Aorta (tissue), 5 donors: Measurements from ENCODE around the gene DAB2IP. TPM values are rescaled to one million over a fixed set of nuclear protein-coding genes. Genes with fewer than 3 reads are reported as not detected.

Experiments used
- ATAC-seq: fragments of 200-7000 bp; cut with Tn5 transposase; one replicate; pipeline ENCODE4 v1.9.1; 2022; ENCODE audit warnings: moderate library complexity; ENCODE audit not compliant: low FRiP score
- DNase-seq, 2 donors: peaks; one replicate each; pipeline ENCODE4 v3.0.0-alpha.2; 2020
- H3K27ac ChIP-seq, 2 donors: one replicate each; pipeline ENCODE4 v1.5.1; 2013; ENCODE audit warnings: low read length in 2 of 2, mild to moderate bottlenecking in 2 of 2, moderate library complexity in 2 of 2, control low read depth in 1 of 2, inconsistent platforms in 1 of 2, low read depth in 1 of 2
- H3K27me3 ChIP-seq, 2 donors: one replicate each; pipeline ENCODE4 v1.6.1; 2013; ENCODE audit warnings: control low read depth in 1 of 2, low read length in 1 of 2, mild to moderate bottlenecking in 1 of 2, moderate library complexity in 1 of 2; ENCODE audit not compliant: insufficient read depth in 2 of 2, control insufficient read depth in 1 of 2
- H3K36me3 ChIP-seq, 2 donors: one replicate each; pipeline ENCODE4 v1.6.1; 2013; ENCODE audit warnings: control low read depth in 1 of 2, low read length in 1 of 2, mild to moderate bottlenecking in 1 of 2; ENCODE audit not compliant: insufficient read depth in 2 of 2, control insufficient read depth in 1 of 2
- H3K4me1 ChIP-seq, 2 donors: one replicate each; pipeline ENCODE4 v1.6.1; 2013; ENCODE audit warnings: low read length in 2 of 2, control low read depth in 1 of 2, mild to moderate bottlenecking in 1 of 2, moderate library complexity in 1 of 2; ENCODE audit not compliant: insufficient read depth in 2 of 2, control insufficient read depth in 1 of 2
- H3K4me3 ChIP-seq, 2 donors: one replicate each; pipeline ENCODE4 v1.5.1; 2013; ENCODE audit warnings: low read length in 2 of 2, control low read depth in 1 of 2, mild to moderate bottlenecking in 1 of 2
- H3K9me3 ChIP-seq: one replicate; pipeline ENCODE4 v1.6.1; 2013; ENCODE audit warnings: mild to moderate bottlenecking, low read length; ENCODE audit not compliant: control insufficient read depth
- WGBS, 2 donors: extraction: QIAGEN DNeasy Blood & Tissue Kit; methylation state at CpG; one replicate each; pipeline ENCODE4 v1.1.7; 2013; 5-methylcytosine and 5-hydroxymethylcytosine counted together
- intact Hi-C, 2 donors: fragments of 100-400 bp; cut with DNase I; formaldehyde crosslinking; loops; one replicate each; pipeline versions ENCODE4 v1.14.2 to v1.15.0; 2022
- polyA plus RNA-seq, 2 donors: library from polyadenylated mRNA; stranded (reverse); fragments of 200-250 nt; gene quantifications; one replicate each; pipeline ENCODE4 v1.2.3, GENCODE V29; 2013
- total RNA-seq, 2 donors: library from RNA; stranded (reverse); fragmentation: NEBNext Ultra II Directional; extraction: Animal tissue kit (Norgen Biotek cat#: 25700); gene quantifications; one replicate each; pipeline ENCODE4 v1.2.1, GENCODE V29; 2021
- donor health status: healthy with polysubstance abuse.
- donor health status: Bipolar disorder and iron deficiency.
- donor health status: DM: no; HTN: no; CAD: no.
- donor health status: DM: no; HTN: no; CAD: no.
- donor health status: DM: yes; HTN: yes; CAD: no.

Gene DAB2IP
- total and polyA plus RNA-seq, 4 donors = 12.0 to 75.4 (median 51.4) TPM

GRCh38 chr9:121660876-121661275, 9.4 kb downstream of the DAB2IP start:
- Histone ChIP-seq H3K36me3 (no peaks in the 10 kb centered on the region), H3K4me3 (no peak overlapping the region), H3K4me1 (peaks cover 0 to 3% of the 10 kb centered on the region in 2 donors), H3K27ac (no peak overlapping the region), H3K27me3 (no peaks in the 10 kb centered on the region), H3K9me3 (no peaks in the 10 kb centered on the region)
- 91 to 92% methylated on average over 8 of the region's 8 CpGs for WGBS, 2 donors
- ATAC-seq (no peak), DNase-seq (no peak)
- intact Hi-C loops = no loop called here

- WGBS, 2 donors = 81 to 83% methylated on average over 5 of the region's 5 CpGs
- intact Hi-C loops = no loop called here
Observed at GRCh38 chr9:121661328-121661727, 9.9 kb downstream of the DAB2IP start.

GRCh38 chr9:121662359-121662758, 10.9 kb downstream of the DAB2IP start:
- Histone ChIP-seq H3K36me3 (no peaks in the 10 kb centered on the region), H3K9me3 (no peaks in the 10 kb centered on the region), H3K27me3 (no peaks in the 10 kb centered on the region), H3K4me3 (no peak overlapping the region), H3K27ac (no peak overlapping the region), H3K4me1 (peaks cover 0 to 3% of the 10 kb centered on the region in 2 donors)
- 46 to 58% methylated on average over 3 of the region's 3 CpGs for WGBS, 2 donors
- intact Hi-C loops = no loop called here
- DNase-seq (no peak), ATAC-seq (no peak)

More at GRCh38 chr9:121661328-121661727, 9.9 kb downstream of the DAB2IP start:
- peaks cover 0 to 3% of the 10 kb centered on the region in 2 donors for H3K4me1 ChIP-seq
- H3K4me3 ChIP-seq = no peak overlapping the region
- ATAC-seq (no peak), DNase-seq (no peak)
- no peaks in the 10 kb centered on the region for H3K27me3 ChIP-seq
- no peaks in the 10 kb centered on the region for H3K36me3 ChIP-seq
- H3K9me3 ChIP-seq = no peaks in the 10 kb centered on the region
- no peak overlapping the region for H3K27ac ChIP-seq

DNA sequence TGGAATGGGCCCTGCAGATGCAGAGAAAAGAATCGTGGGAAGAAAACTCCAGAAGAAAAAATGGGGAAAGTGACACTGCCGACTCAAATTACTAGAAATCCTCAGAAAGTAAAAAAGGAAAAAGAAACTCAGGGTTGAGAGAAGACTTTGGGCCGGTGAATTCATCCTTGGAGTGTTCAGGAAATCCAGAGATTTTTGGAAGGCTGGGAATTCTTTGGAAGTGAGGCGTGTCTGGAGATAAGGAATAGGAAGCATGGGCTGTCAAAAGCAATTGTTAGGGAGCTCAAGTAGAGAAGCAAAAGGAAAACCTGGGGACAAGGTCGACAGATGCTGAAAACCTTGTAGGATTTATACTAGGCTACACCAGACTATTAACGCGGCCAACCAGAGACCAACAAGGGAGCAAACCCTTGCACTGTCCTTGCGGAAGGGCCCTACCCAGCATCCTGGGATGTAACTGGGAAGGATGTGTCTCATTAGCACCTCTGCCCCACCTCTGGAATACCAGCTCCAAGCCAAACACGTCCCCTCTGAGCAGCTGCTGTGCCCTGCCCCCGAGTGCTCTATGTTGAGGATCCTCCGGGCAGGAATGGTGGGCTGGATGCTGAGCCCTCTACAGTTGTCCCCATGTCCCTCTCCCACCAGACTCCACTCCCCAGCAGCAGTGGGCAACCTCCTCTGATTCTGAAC, 11.6 kb downstream of the DAB2IP start:
- WGBS, 2 donors = 35 to 46% methylated on average over 11 of the region's 11 CpGs
- Histone ChIP-seq H3K9me3 (no peaks in the 10 kb centered on the region), H3K27me3 (no peaks in the 10 kb centered on the region), H3K36me3 (no peaks in the 10 kb centered on the region), H3K4me3 (no peak overlapping the region), H3K4me1 (peaks cover 0 to 3% of the 10 kb centered on the region in 2 donors), H3K27ac (no peak overlapping the region)
- intact Hi-C loops = no loop called here
- ATAC-seq (no peak), DNase-seq (no peak)

DNA sequence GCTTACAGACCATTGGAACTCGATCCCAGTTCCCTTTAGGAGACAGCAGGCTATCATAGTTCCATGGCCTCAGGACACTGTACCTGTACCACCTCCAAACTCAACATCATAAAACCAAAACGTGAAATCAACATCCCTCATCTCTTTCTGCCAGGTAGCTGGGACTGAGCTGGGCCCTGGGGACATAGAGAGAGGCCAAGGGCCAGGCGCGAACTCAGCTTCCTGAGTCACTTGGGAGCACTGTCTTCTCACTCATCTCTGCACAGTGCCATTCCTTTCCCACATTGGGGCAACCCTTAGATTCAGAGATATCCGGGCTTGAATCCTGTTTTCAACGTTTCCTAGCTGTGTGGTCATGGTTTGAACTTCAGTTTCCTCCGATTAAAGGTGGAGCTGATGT, 12.2 kb downstream of the DAB2IP start:
- WGBS, 2 donors = 82 to 85% methylated on average over 7 of the region's 7 CpGs
- no peaks in the 10 kb centered on the region for H3K27me3 ChIP-seq
- no peak overlapping the region for H3K27ac ChIP-seq
- no peak for ATAC-seq
- intact Hi-C loops = no loop called here
- no peaks in the 10 kb centered on the region for H3K9me3 ChIP-seq
- no peaks in the 10 kb centered on the region for H3K36me3 ChIP-seq
- H3K4me3 ChIP-seq = no peak overlapping the region
- H3K4me1 ChIP-seq = peaks cover 0 to 3% of the 10 kb centered on the region in 2 donors
- DNase-seq = no peak

- 88 to 91% methylated on average over 8 of the region's 8 CpGs for WGBS, 2 donors
- ATAC-seq = no peak
Observed at GRCh38 chr9:121666294-121666693, 14.9 kb downstream of the DAB2IP start.

DNA sequence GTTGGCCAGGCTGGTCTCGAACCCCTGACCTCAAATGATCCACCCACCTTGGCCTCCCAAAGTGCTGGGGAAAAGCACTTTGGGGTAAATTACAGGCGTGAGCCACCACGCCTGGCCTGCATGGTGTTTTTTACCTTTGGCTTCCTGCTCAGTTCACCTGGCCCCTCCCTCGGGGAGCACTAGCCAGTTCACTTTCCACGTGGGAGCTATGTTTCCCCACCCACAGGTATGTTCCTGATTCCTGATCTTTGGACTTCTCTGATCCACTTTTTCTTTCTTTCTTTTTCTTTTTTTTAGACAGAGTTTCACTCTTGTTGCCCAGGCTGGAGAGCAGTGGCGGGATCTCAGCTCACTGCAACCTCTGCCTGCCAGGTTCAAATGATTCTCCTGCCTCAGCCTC, 15.8 kb downstream of the DAB2IP start:
- H3K36me3 ChIP-seq = no peaks in the 10 kb centered on the region
- H3K4me3 ChIP-seq = no peak overlapping the region
- H3K27me3 ChIP-seq = no peaks in the 10 kb centered on the region
- H3K9me3 ChIP-seq = no peaks in the 10 kb centered on the region
- intact Hi-C loops = no loop called here
- no peak for ATAC-seq
- WGBS, 2 donors = 91 to 95% methylated on average over 6 of the region's 6 CpGs
- no peak overlapping the region for H3K27ac ChIP-seq
- peaks cover 0 to 3% of the 10 kb centered on the region in 2 donors for H3K4me1 ChIP-seq
- DNase-seq = no peak

More at GRCh38 chr9:121666294-121666693, 14.9 kb downstream of the DAB2IP start:
- Histone ChIP-seq H3K4me1 (peaks cover 0 to 3% of the 10 kb centered on the region in 2 donors), H3K27ac (no peak overlapping the region), H3K9me3 (no peaks in the 10 kb centered on the region), H3K36me3 (no peaks in the 10 kb centered on the region), H3K27me3 (no peaks in the 10 kb centered on the region), H3K4me3 (no peak overlapping the region)
- DNase-seq = no peak
- intact Hi-C loops = no loop called here

- WGBS, 2 donors = 91 to 96% methylated on average over 9 of the region's 9 CpGs
- intact Hi-C loops = no loop called here
- H3K4me1 ChIP-seq = peaks cover 0 to 3% of the 10 kb centered on the region in 2 donors
Observed at GRCh38 chr9:121667890-121668289, 16.5 kb downstream of the DAB2IP start.

DNA sequence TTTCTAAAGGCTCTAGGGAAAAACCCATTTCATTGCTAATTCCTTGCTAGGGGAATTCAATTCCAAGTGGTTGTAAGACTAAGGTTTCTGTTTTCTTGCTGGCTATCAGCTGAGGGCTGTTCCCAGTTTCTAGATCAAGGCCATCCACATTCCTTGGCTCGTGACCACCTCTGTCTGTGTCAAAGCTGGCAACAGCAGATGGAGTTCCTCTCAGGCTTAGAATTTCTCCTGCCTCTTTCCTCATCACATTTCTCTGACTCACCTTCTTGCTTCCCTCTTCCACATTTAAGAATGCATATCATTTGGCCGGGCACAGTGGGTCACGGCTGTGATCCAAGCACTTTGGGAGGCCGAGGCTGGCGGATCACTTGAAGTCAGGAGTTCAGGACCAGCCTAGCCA, 19.0 kb downstream of the DAB2IP start:
- 74 to 78% methylated on average over 5 of the region's 5 CpGs for WGBS, 2 donors
- Histone ChIP-seq H3K4me3 (no peak overlapping the region), H3K9me3 (no peaks in the 10 kb centered on the region), H3K36me3 (no peaks in the 10 kb centered on the region), H3K4me1 (no peaks in the 10 kb centered on the region), H3K27me3 (no peaks in the 10 kb centered on the region), H3K27ac (no peak overlapping the region)
- DNase-seq (peak in 1 of 2 donors; percentile 83), ATAC-seq (peak; percentile 45)
- intact Hi-C loops = no loop called here

More at GRCh38 chr9:121667890-121668289, 16.5 kb downstream of the DAB2IP start:
- Histone ChIP-seq H3K36me3 (no peaks in the 10 kb centered on the region), H3K9me3 (no peaks in the 10 kb centered on the region), H3K4me3 (no peak overlapping the region), H3K27me3 (no peaks in the 10 kb centered on the region), H3K27ac (no peak overlapping the region)
- DNase-seq (no peak), ATAC-seq (no peak)
